Measurements from ENCODE around the gene LRMDA. TPM values are rescaled to one million over a fixed set of nuclear protein-coding genes. Genes with fewer than 3 reads are reported as not detected.
"Not testable (repeated sequence)": the region's sequence is repeated elsewhere in the genome, so short reads cannot be mapped to it uniquely, and the experiment has no call there.

LRMDA gene
- total RNA-seq, 1 donor from 2014 or later, result 2.1 TPM

DNA sequence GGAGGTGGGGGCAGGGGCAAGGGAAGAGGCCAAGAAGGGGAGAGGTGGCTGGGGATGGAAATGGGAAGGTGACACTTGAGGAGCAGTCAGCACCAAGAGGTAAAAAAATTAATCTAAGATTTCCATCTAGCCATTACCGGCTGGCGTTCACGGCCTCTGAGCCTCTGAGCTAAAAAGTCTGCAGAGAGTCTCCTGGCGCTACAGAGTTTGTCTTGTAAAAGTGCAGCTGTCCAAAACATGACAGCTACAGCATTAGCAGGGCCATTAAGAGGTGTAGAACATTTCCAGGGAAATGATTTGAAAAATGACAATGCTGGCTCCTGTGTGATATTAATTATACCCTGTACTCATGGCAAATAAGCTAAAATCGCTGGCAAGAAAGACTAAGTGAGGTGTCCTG is 167.6 kb downstream of the LRMDA start:
- Mint-ChIP-seq H3K9me3 (ENCODE audit: unreplicated experiment) (no peaks in the 10 kb centered on the region), H3K27ac (ENCODE audit: unreplicated experiment) (no peak overlapping the region), H3K27me3 (ENCODE audit: unreplicated experiment) (peaks cover 3% of the 10 kb centered on the region), H3K4me3 (ENCODE audit: unreplicated experiment) (no peak overlapping the region), H3K4me1 (ENCODE audit: low read depth, unreplicated experiment) (no peaks in the 10 kb centered on the region), H3K36me3 (ENCODE audit: unreplicated experiment) (no peaks in the 10 kb centered on the region)
- DNase-seq, result no peak
- TF ChIP-seq, protein P1, sequence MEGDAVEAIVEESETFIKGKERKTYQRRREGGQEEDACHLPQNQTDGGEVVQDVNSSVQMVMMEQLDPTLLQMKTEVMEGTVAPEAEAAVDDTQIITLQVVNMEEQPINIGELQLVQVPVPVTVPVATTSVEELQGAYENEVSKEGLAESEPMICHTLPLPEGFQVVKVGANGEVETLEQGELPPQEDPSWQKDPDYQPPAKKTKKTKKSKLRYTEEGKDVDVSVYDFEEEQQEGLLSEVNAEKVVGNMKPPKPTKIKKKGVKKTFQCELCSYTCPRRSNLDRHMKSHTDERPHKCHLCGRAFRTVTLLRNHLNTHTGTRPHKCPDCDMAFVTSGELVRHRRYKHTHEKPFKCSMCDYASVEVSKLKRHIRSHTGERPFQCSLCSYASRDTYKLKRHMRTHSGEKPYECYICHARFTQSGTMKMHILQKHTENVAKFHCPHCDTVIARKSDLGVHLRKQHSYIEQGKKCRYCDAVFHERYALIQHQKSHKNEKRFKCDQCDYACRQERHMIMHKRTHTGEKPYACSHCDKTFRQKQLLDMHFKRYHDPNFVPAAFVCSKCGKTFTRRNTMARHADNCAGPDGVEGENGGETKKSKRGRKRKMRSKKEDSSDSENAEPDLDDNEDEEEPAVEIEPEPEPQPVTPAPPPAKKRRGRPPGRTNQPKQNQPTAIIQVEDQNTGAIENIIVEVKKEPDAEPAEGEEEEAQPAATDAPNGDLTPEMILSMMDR (IDR thresholded peaks at IDR 0.05; ENCODE audit: partially characterized antibody, unreplicated experiment), result no peak

GRCh38 chr10:75599875-75600648 is 168.6 kb downstream of the LRMDA start:
- H3K27ac Mint-ChIP-seq (ENCODE audit: unreplicated experiment), result no peak overlapping the region

DNA sequence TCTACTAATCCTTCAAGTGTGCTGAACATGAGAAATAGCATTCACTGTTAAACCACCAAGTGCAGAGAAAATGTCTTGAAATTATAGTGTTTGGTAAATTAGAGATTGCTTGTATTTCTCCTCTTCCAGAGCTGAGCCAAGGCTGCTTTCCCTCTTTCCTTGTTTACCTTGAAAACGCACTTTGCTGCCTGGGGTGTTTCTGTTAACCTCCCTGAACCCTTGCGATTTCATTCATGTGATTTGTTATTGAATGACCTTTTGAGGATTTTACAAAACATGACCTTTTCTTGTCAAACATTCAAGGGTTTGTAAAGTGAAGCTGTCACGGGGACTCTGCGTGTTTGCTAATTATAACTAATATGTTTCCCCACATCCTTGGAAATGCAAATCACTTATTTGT is 169.4 kb downstream of the LRMDA start:
- no peak for DNase-seq
- no peak overlapping the region for H3K27ac Mint-ChIP-seq (ENCODE audit: unreplicated experiment)
- no peak overlapping the region for H3K4me3 Mint-ChIP-seq (ENCODE audit: unreplicated experiment)
- no peaks in the 10 kb centered on the region for H3K36me3 Mint-ChIP-seq (ENCODE audit: unreplicated experiment)
- no peaks in the 10 kb centered on the region for H3K4me1 Mint-ChIP-seq (ENCODE audit: low read depth, unreplicated experiment)
- H3K9me3 Mint-ChIP-seq (ENCODE audit: unreplicated experiment), result no peaks in the 10 kb centered on the region
- TF ChIP-seq, protein P1 (IDR thresholded peaks at IDR 0.05; ENCODE audit: partially characterized antibody, unreplicated experiment), result no peak
- peaks cover 3% of the 10 kb centered on the region for H3K27me3 Mint-ChIP-seq (ENCODE audit: unreplicated experiment)

More at GRCh38 chr10:75599875-75600648, 168.6 kb downstream of the LRMDA start:
- H3K27me3 Mint-ChIP-seq (ENCODE audit: unreplicated experiment), result peaks cover 3% of the 10 kb centered on the region
- TF ChIP-seq, protein P1 (IDR thresholded peaks at IDR 0.05; ENCODE audit: partially characterized antibody, unreplicated experiment), result no peak
- no peaks in the 10 kb centered on the region for H3K9me3 Mint-ChIP-seq (ENCODE audit: unreplicated experiment)
- no peak for DNase-seq
- H3K4me1 Mint-ChIP-seq (ENCODE audit: low read depth, unreplicated experiment), result no peaks in the 10 kb centered on the region
- no peak overlapping the region for H3K4me3 Mint-ChIP-seq (ENCODE audit: unreplicated experiment)
- no peaks in the 10 kb centered on the region for H3K36me3 Mint-ChIP-seq (ENCODE audit: unreplicated experiment)

DNA sequence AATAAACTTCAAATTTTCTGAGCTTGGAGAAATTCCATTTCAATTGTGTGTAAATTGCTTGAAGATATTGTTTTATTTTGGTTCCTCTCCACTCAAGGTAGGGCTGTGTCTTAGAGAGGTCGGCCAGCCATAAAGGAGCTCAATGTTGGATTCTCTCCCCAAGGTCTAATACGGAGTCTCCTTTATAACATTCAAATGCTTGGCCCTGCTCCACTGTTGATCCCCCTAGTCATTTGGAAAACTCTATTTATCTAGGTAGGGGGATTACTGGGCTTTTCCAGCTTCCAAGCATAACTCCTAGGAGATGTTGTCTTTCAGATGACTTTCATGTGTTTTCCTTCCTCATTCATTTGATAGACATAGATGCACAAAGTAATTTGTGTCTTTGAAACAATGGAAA is 170.9 kb downstream of the LRMDA start:
- DNase-seq, result no peak
- Mint-ChIP-seq H3K27me3 (ENCODE audit: unreplicated experiment) (peaks cover 3% of the 10 kb centered on the region), H3K4me1 (ENCODE audit: low read depth, unreplicated experiment) (no peaks in the 10 kb centered on the region), H3K27ac (ENCODE audit: unreplicated experiment) (no peak overlapping the region), H3K36me3 (ENCODE audit: unreplicated experiment) (no peaks in the 10 kb centered on the region), H3K4me3 (ENCODE audit: unreplicated experiment) (no peak overlapping the region), H3K9me3 (ENCODE audit: unreplicated experiment) (no peaks in the 10 kb centered on the region)
- TF ChIP-seq, protein P1 (IDR thresholded peaks at IDR 0.05; ENCODE audit: partially characterized antibody, unreplicated experiment), result no peak

DNA sequence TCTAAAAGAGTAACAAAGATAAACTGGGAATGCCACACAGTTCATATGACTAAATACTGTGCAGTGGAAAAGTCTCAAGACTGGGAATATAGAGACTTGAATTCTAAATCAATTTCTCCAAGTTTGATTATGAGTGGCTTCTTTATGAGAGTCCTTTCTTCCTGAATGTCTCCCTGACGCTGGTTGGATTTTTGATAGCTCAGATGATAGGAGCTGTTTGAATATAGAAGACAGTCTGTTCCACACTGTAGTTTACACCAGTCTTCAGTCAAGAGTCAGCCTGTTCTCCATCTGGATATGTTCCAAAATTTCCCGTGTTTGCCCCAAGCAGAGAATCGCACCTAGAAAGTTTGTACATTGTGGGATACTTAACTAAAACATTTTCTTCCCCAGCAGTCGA is 173.7 kb downstream of the LRMDA start:
- Mint-ChIP-seq H3K9me3 (ENCODE audit: unreplicated experiment) (no peaks in the 10 kb centered on the region), H3K27me3 (ENCODE audit: unreplicated experiment) (no peaks in the 10 kb centered on the region), H3K36me3 (ENCODE audit: unreplicated experiment) (no peaks in the 10 kb centered on the region), H3K4me1 (ENCODE audit: low read depth, unreplicated experiment) (no peaks in the 10 kb centered on the region), H3K27ac (ENCODE audit: unreplicated experiment) (no peak overlapping the region), H3K4me3 (ENCODE audit: unreplicated experiment) (no peak overlapping the region)
- TF ChIP-seq, protein P1 (IDR thresholded peaks at IDR 0.05; ENCODE audit: partially characterized antibody, unreplicated experiment), result no peak
- no peak for DNase-seq

- not testable (repeated sequence) for H3K4me1 Mint-ChIP-seq (ENCODE audit: low read depth, unreplicated experiment); DNase-seq; H3K27ac Mint-ChIP-seq (ENCODE audit: unreplicated experiment); H3K4me3 Mint-ChIP-seq (ENCODE audit: unreplicated experiment); H3K36me3 Mint-ChIP-seq (ENCODE audit: unreplicated experiment); H3K9me3 Mint-ChIP-seq (ENCODE audit: unreplicated experiment); H3K27me3 Mint-ChIP-seq (ENCODE audit: unreplicated experiment)
These were observed 174.4 kb downstream of the LRMDA start for GRCh38 chr10:75605795-75606194.
